Stimulated activated naive CD8-positive, alpha-beta T cell treated with anti-CD3 and anti-CD28 coated beads, Interleukin-15, Interleukin-2, amounts not matched to agents 100 U/mL and 50 U/mL, for 24 hours (primary cell): ENCODE results near the gene SNTG2.

Source experiments
- ATAC-seq: fragments of 150-1000 bp; cut with Tn5 transposase; one replicate; pipeline ENCODE4 v1.10.0; 2021
- DNase-seq: peaks from one replicate; pipeline ENCODE4 v3.0.0; 2021

SNTG2 gene

GRCh38 chr2:1319393-1319792 is 368.7 kb downstream of the SNTG2 start:
- DNase-seq = no peak
- no peak for ATAC-seq

GRCh38 chr2:1321321-1321720 is 370.7 kb downstream of the SNTG2 start:
- ATAC-seq (no peak), DNase-seq (no peak)

GRCh38 chr2:1324884-1325283 is 374.2 kb downstream of the SNTG2 start:
- ATAC-seq (no peak), DNase-seq (no peak)

GRCh38 chr2:1328684-1329083 is 378.0 kb downstream of the SNTG2 start:
- DNase-seq (no peak), ATAC-seq (no peak)

GRCh38 chr2:1339388-1340140 is 388.9 kb downstream of the SNTG2 start:
- ATAC-seq (no peak), DNase-seq (no peak)

GRCh38 chr2:1340141-1340512 is 389.5 kb downstream of the SNTG2 start:
- ATAC-seq (no peak), DNase-seq (no peak)

- ATAC-seq (no peak), DNase-seq (no peak)
These were observed 390.9 kb downstream of the SNTG2 start for GRCh38 chr2:1341404-1342120.

GRCh38 chr2:1348789-1349188 is 398.1 kb downstream of the SNTG2 start:
- ATAC-seq (no peak), DNase-seq (no peak)

GRCh38 chr2:1350111-1350510 is 399.5 kb downstream of the SNTG2 start:
- no peak for ATAC-seq
- DNase-seq = no peak

- DNase-seq (no peak), ATAC-seq (no peak)
These were observed 402.5 kb downstream of the SNTG2 start for GRCh38 chr2:1353124-1353523.

GRCh38 chr2:1353543-1353942 is 402.9 kb downstream of the SNTG2 start:
- ATAC-seq = no peak
- no peak for DNase-seq

GRCh38 chr2:1360144-1360543 is 409.5 kb downstream of the SNTG2 start:
- DNase-seq (no peak), ATAC-seq (no peak)

GRCh38 chr2:1360557-1361250 is 410.1 kb downstream of the SNTG2 start:
- ATAC-seq (no peak), DNase-seq (no peak)

- no peak for DNase-seq
- no peak for ATAC-seq
These were observed 412.7 kb downstream of the SNTG2 start for GRCh38 chr2:1363367-1363766.

GRCh38 chr2:1366546-1367134 is 416.0 kb downstream of the SNTG2 start:
- peak; percentile 23 for ATAC-seq
- DNase-seq = peak; percentile 14

- DNase-seq (no peak), ATAC-seq (no peak)
These were observed 417.0 kb downstream of the SNTG2 start for GRCh38 chr2:1367601-1368000.

GRCh38 chr2:1369905-1370304 is 419.3 kb downstream of the SNTG2 start:
- ATAC-seq = no peak
- no peak for DNase-seq

- no peak for DNase-seq
- ATAC-seq = no peak
These were observed 419.8 kb downstream of the SNTG2 start for GRCh38 chr2:1370461-1370860.

- DNase-seq (no peak), ATAC-seq (no peak)
These were observed 420.4 kb downstream of the SNTG2 start for GRCh38 chr2:1371082-1371481.

GRCh38 chr2:1373830-1374229 is 423.2 kb downstream of the SNTG2 start:
- DNase-seq (no peak), ATAC-seq (no peak)

GRCh38 chr2:1374287-1374686 is 423.6 kb downstream of the SNTG2 start:
- no peak for ATAC-seq
- no peak for DNase-seq

- no peak for DNase-seq
- ATAC-seq = no peak
These were observed 425.1 kb downstream of the SNTG2 start for GRCh38 chr2:1375794-1376193.

GRCh38 chr2:1377473-1377872 is 426.8 kb downstream of the SNTG2 start:
- DNase-seq (no peak), ATAC-seq (no peak)
